Measurements from ENCODE around the gene CPNE8.

Gene CPNE8

GRCh38 chr12:38905480-38906351 is at the start of gene CPNE8:
Gene CPNE8, minus strand, starts transcription at chr12:38905591. Its CDS starts 57 bp downstream, at chr12:38905534.
- DNase-seq, result peak; percentile 56

- no peak for DNase-seq
Measured at GRCh38 chr12:38954238-38954873, 49.0 kb upstream of the CPNE8 start.

- no peak for DNase-seq
Measured at GRCh38 chr12:38949363-38949762, 44.0 kb upstream of the CPNE8 start.

GRCh38 chr12:38934686-38935085 is 29.3 kb upstream of the CPNE8 start:
- DNase-seq, result no peak

GRCh38 chr12:38934078-38934584 is 28.7 kb upstream of the CPNE8 start:
- no peak for DNase-seq

- no peak for DNase-seq
Measured at GRCh38 chr12:38932320-38932719, 26.9 kb upstream of the CPNE8 start.

GRCh38 chr12:38931461-38931860 is 26.1 kb upstream of the CPNE8 start:
- no peak for DNase-seq

GRCh38 chr12:38930990-38931389 is 25.6 kb upstream of the CPNE8 start:
- no peak for DNase-seq

GRCh38 chr12:38926501-38926900 is 21.1 kb upstream of the CPNE8 start:
- DNase-seq, result no peak

GRCh38 chr12:38921025-38921677 is 15.8 kb upstream of the CPNE8 start:
- DNase-seq, result peak; percentile 25

- no peak for DNase-seq
Measured at GRCh38 chr12:38919191-38919590, 13.8 kb upstream of the CPNE8 start.

GRCh38 chr12:38915429-38916182 is 10.2 kb upstream of the CPNE8 start:
- no peak for DNase-seq

- no peak for DNase-seq
Measured at GRCh38 chr12:38912116-38912515, 6.7 kb upstream of the CPNE8 start.

GRCh38 chr12:38911611-38912010 is 6.2 kb upstream of the CPNE8 start:
- DNase-seq, result no peak

- DNase-seq, result no peak
Measured at GRCh38 chr12:38907201-38907923, 2.0 kb upstream of the CPNE8 start.

- DNase-seq, result peak; percentile 67
Measured at GRCh38 chr12:38906482-38907200, 1.2 kb upstream of the CPNE8 start.

GRCh38 chr12:38904537-38905479 is 583 bp downstream of the CPNE8 start:
- DNase-seq, result peak; percentile 65

GRCh38 chr12:38903596-38903995 is 1.8 kb downstream of the CPNE8 start:
- DNase-seq, result no peak

GRCh38 chr12:38898001-38898684 is 7.2 kb downstream of the CPNE8 start:
- no peak for DNase-seq

- DNase-seq, result no peak
Measured at GRCh38 chr12:38895446-38895845, 9.9 kb downstream of the CPNE8 start.
